HEK293T (cell line): ENCODE results near the gene PTPRA.

Experiments used
- FOXK2 ChIP-seq: fragments of 450-650 bp; IDR thresholded peaks from 2 replicates; pipeline ENCODE4 v1.6.1; 2016; ENCODE audit warnings: mild to moderate bottlenecking
- LEF1 ChIP-seq: fragments of 450-650 bp; IDR thresholded peaks from 2 replicates; pipeline ENCODE4 v1.6.1; 2017; ENCODE audit warnings: mild to moderate bottlenecking, borderline replicate concordance
- SP1 ChIP-seq: fragments of 450-650 bp; IDR thresholded peaks from 2 replicates; pipeline ENCODE4 v1.6.1; 2017
- SUZ12 ChIP-seq: fragments of 450-650 bp; IDR thresholded peaks from 2 replicates; pipeline ENCODE4 v1.6.1; 2016; ENCODE audit warnings: mild to moderate bottlenecking

DNA sequence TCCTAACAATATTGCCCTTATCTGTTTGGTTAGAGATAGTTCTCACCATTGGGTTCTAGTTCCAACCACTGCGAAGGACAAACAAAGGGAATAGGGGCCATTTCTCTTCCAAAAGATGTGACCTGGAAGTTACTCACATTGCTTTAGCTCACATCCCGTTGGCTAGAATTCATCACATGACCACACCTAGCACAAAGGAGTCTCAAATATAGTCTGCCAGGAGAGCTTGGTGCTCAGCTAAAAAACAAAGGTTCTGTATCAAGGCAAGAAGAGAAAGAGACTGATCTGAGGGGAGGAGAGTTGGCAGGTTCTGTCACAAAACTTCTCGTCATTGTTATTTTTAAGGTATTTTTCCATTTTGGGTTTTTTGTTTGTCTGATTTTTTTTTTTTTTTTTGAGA is 100.3 kb downstream of the PTPRA start:
- no peak for TF ChIP-seq SUZ12
- no peak for TF ChIP-seq LEF1
- TF ChIP-seq SP1 = no peak
- TF ChIP-seq FOXK2 = no peak
